Colonic mucosa (tissue), 4 donors: ENCODE results near the gene KATNAL1. TPM values are rescaled to one million over a fixed set of nuclear protein-coding genes. Genes with fewer than 3 reads are reported as not detected.
"Not testable (repeated sequence)": the region's sequence is repeated elsewhere in the genome, so short reads cannot be mapped to it uniquely, and the experiment has no call there.

Experiments used
- DNase-seq: peaks from one replicate; pipeline ENCODE4 v3.0.0-alpha.2; 2020
- H3K27ac ChIP-seq: fragments of 200-600 bp; one replicate; pipeline ENCODE4 v1.8.0; 2021
- H3K27me3 ChIP-seq: fragments of 200-600 bp; one replicate; pipeline ENCODE4 v1.8.0; 2021
- H3K36me3 ChIP-seq: fragments of 200-600 bp; one replicate; pipeline ENCODE4 v1.8.0; 2021
- H3K4me1 ChIP-seq: fragments of 200-600 bp; one replicate; pipeline ENCODE4 v1.8.0; 2021; ENCODE audit warnings: mild to moderate bottlenecking
- H3K4me3 ChIP-seq: fragments of 200-600 bp; one replicate; pipeline ENCODE4 v1.8.0; 2021
- H3K9ac ChIP-seq, 2 donors: one replicate each; pipeline ENCODE4 v1.7.0; 2013; ENCODE audit warnings: control low read depth in 2 of 2, low read depth in 2 of 2, low read length in 2 of 2
- H3K9me3 ChIP-seq: fragments of 200-600 bp; one replicate; pipeline ENCODE4 v1.8.0; 2021
- CTCF ChIP-seq: fragments of 200-600 bp; IDR thresholded peaks from one replicate; pipeline ENCODE4 v1.8.0; 2022; ENCODE audit warnings: antibody characterized with exemption, mild to moderate bottlenecking
- intact Hi-C: fragments of 100-400 bp; cut with DNase I; formaldehyde crosslinking; loops from one replicate; pipeline ENCODE4 v1.14.1; 2022
- total RNA-seq, 2 donors: library from RNA; stranded (reverse); fragmentation: NEBNext Ultra II Directional in 1 of 2; extraction: Animal tissue kit (Norgen Biotek cat#: 25700) in 1 of 2; gene quantifications; one replicate each; pipeline ENCODE4 v1.2.1, GENCODE V29; 2021
- donor health status: healthy.
- donor health status: DM: no; HTN: no; CAD: no.
- donor health status: DM: no; HTN: no; CAD: no.

Gene KATNAL1
- total RNA-seq, 2 donors from 2014 or later = 5.9 to 9.3 TPM

DNA sequence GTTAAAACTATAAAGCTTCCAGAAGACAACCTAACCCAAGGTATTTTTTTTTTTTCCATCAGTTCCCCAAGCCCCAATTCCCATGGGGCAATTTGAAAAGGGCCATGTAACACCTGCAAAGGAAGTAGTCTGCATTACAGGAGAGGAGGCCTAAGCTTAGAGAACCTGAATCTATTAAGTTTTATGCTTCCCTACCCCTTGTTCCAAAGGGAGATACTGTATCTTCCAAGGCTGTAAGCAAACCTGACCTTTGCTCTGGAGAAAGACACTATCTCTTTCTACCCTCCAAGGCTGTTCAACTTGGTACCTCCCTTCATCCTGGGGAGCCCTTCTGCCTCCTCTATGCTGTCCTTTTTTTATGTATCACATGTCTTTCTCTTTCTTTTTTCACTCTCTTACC is 15.0 kb downstream of the KATNAL1 start:
- H3K27ac ChIP-seq = no peak overlapping the region
- no peak for DNase-seq
- H3K4me1 ChIP-seq = no peaks in the 10 kb centered on the region

GRCh38 chr13:30290812-30291436 is 16.4 kb downstream of the KATNAL1 start:
- Histone ChIP-seq H3K27me3 (no peaks in the 10 kb centered on the region), H3K9me3 (no peaks in the 10 kb centered on the region), H3K27ac (no peak overlapping the region), H3K4me1 (no peaks in the 10 kb centered on the region), H3K9ac (no peak overlapping the region), H3K36me3 (no peaks in the 10 kb centered on the region), H3K4me3 (no peak overlapping the region)
- no peak for DNase-seq
- intact Hi-C loops = no loop called here
- no peak for TF ChIP-seq CTCF

More for the DNA sequence above, 15.0 kb downstream of the KATNAL1 start:
- H3K27me3 ChIP-seq = no peaks in the 10 kb centered on the region
- H3K9me3 ChIP-seq = no peaks in the 10 kb centered on the region
- TF ChIP-seq CTCF = no peak
- H3K4me3 ChIP-seq = no peak overlapping the region
- intact Hi-C loops = no loop called here
- no peaks in the 10 kb centered on the region for H3K36me3 ChIP-seq
- no peak overlapping the region for H3K9ac ChIP-seq

DNA sequence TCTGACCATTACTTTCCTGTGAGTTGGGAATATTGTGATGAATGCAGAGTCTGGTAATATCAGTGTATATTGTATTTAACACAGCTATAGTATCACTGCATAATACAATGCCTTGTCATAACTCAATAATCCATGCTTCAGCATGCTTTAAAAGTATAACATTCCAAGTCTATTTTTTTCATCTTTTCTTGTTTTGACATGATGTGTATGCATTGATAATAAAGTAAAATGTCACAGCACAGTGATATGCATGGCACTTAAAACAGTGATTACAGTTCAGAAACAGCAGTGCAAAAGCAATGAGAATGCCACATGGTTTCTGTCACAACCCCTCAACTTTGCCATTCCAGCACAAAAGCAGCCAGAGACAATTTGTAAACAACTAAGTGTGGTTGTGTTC is 17.8 kb downstream of the KATNAL1 start:
- DNase-seq = no peak
- TF ChIP-seq CTCF = no peak
- Histone ChIP-seq H3K27ac (no peak overlapping the region), H3K9ac (no peak overlapping the region), H3K9me3 (no peaks in the 10 kb centered on the region), H3K27me3 (no peaks in the 10 kb centered on the region), H3K36me3 (no peaks in the 10 kb centered on the region), H3K4me3 (no peak overlapping the region), H3K4me1 (no peaks in the 10 kb centered on the region)
- intact Hi-C loops = no loop called here

- intact Hi-C loops, H3K4me3 ChIP-seq, H3K4me1 ChIP-seq, DNase-seq, H3K36me3 ChIP-seq, H3K27me3 ChIP-seq, H3K9me3 ChIP-seq, H3K9ac ChIP-seq, H3K27ac ChIP-seq: not testable (repeated sequence)
These were observed 21.3 kb downstream of the KATNAL1 start for GRCh38 chr13:30286059-30286458.

GRCh38 chr13:30276178-30276577 is 31.2 kb downstream of the KATNAL1 start:
- no peak for TF ChIP-seq CTCF
- H3K9me3 ChIP-seq = no peaks in the 10 kb centered on the region
- no peak for DNase-seq
- H3K36me3 ChIP-seq = no peaks in the 10 kb centered on the region
- no peak overlapping the region for H3K27ac ChIP-seq
- no peaks in the 10 kb centered on the region for H3K4me1 ChIP-seq
- no peak overlapping the region for H3K4me3 ChIP-seq
- intact Hi-C loops = no loop called here
- H3K9ac ChIP-seq = no peak overlapping the region
- no peaks in the 10 kb centered on the region for H3K27me3 ChIP-seq

DNA sequence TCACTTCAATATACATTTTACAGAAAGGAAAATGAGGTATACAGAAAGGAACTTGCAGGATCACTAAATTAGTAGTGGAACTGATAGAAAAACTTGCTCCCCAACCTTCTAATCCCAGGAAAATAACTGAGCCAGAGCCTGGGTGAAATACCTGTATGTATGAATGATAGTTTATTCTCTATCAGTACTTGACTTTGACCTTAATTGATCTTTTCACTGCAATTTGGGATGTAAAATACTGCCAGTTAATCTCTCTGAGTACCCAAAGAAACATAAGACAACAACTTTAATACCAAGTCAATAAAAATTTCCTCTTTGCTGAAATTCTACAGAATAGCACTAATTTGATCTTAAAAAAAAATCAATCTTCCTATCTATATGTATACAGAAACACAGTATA is 33.3 kb downstream of the KATNAL1 start:
- Histone ChIP-seq H3K9me3 (no peaks in the 10 kb centered on the region), H3K27ac (no peak overlapping the region), H3K36me3 (no peaks in the 10 kb centered on the region), H3K27me3 (no peaks in the 10 kb centered on the region), H3K4me1 (no peaks in the 10 kb centered on the region), H3K4me3 (no peak overlapping the region), H3K9ac (no peak overlapping the region)
- DNase-seq = no peak
- intact Hi-C loops = no loop called here
- TF ChIP-seq CTCF = no peak

DNA sequence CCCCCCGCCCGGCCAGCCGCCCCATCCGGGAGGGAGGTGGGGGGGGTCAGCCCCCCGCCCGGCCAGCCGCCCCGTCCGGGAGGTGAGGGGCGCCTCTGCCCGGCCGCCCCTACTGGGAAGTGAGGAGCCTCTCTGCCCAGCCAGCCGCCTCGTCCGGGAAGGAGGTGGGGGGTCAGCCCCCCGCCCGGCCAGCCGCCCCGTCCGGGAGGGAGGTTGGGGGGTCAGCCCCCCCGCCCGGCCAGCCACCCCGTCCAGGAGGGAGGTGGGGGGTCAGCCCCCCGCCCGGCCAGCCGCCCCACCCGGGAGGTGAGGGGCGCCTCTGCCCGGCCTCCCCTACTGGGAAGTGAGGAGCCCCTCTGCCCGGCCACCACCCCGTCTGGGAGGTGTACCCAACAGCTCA is 37.3 kb downstream of the KATNAL1 start:
- H3K4me1 ChIP-seq, H3K9me3 ChIP-seq, H3K27me3 ChIP-seq, H3K9ac ChIP-seq, intact Hi-C loops, H3K4me3 ChIP-seq, H3K36me3 ChIP-seq, DNase-seq, H3K27ac ChIP-seq: not testable (repeated sequence)
